Measurements from ENCODE around the gene LONP2. TPM values are rescaled to one million over a fixed set of nuclear protein-coding genes. Genes with fewer than 3 reads are reported as not detected.

LONP2 gene
- total RNA-seq, 1 experiment from 2014 or later: 55.6 TPM

- no TSS peak for BruUV-seq (replicated peaks)
- no peak for DNase-seq (ENCODE audit: unreplicated experiment)
- Mint-ChIP-seq H3K9me3 (ENCODE audit: unreplicated experiment) (no peaks in the 10 kb centered on the region), H3K27me3 (ENCODE audit: insufficient read depth, unreplicated experiment) (no peaks in the 10 kb centered on the region), H3K4me3 (ENCODE audit: unreplicated experiment) (no peak overlapping the region), H3K4me1 (ENCODE audit: insufficient read depth, unreplicated experiment) (peaks cover 10% of the 10 kb centered on the region), H3K27ac (ENCODE audit: low read depth, unreplicated experiment) (no peak overlapping the region), H3K36me3 (ENCODE audit: insufficient read depth, unreplicated experiment) (no peaks in the 10 kb centered on the region)
- CTCF ChIA-PET: no interaction called here
- intact Hi-C loops (cut with micrococcal nuclease): no loop called here
- TF ChIP-seq CTCF (IDR thresholded peaks at IDR 0.05; ENCODE audit: unreplicated experiment): no peak
- POLR2A ChIA-PET: interaction anchor here (1.2 kb wide), 1 partner anchor 10 kb away, joined by 5 read pairs; no protein-coding TSS in a partner anchor
Observed at GRCh38 chr16:48201515-48202201, 42.4 kb upstream of the LONP2 start.

GRCh38 chr16:48203974-48204824, 39.9 kb upstream of the LONP2 start:
- H3K4me3 Mint-ChIP-seq (ENCODE audit: unreplicated experiment): no peak overlapping the region
- ChIA-PET POLR2A (no interaction called here), CTCF (no interaction called here)
- H3K27ac Mint-ChIP-seq (ENCODE audit: low read depth, unreplicated experiment): no peak overlapping the region
- no peak for TF ChIP-seq CTCF (IDR thresholded peaks at IDR 0.05; ENCODE audit: unreplicated experiment)
- DNase-seq (ENCODE audit: unreplicated experiment): no peak
- BruUV-seq (replicated peaks): no TSS peak
- H3K36me3 Mint-ChIP-seq (ENCODE audit: insufficient read depth, unreplicated experiment): no peaks in the 10 kb centered on the region
- H3K27me3 Mint-ChIP-seq (ENCODE audit: insufficient read depth, unreplicated experiment): no peaks in the 10 kb centered on the region
- intact Hi-C loops (cut with micrococcal nuclease): no loop called here
- H3K4me1 Mint-ChIP-seq (ENCODE audit: insufficient read depth, unreplicated experiment): peaks cover 15% of the 10 kb centered on the region
- H3K9me3 Mint-ChIP-seq (ENCODE audit: unreplicated experiment): no peaks in the 10 kb centered on the region

GRCh38 chr16:48204825-48205151, 39.3 kb upstream of the LONP2 start:
- CTCF ChIA-PET: interaction anchor here (0.6 kb wide), 1 partner anchor 10 kb away, joined by 4 read pairs; no protein-coding TSS in a partner anchor
- Mint-ChIP-seq H3K9me3 (ENCODE audit: unreplicated experiment) (no peaks in the 10 kb centered on the region), H3K4me1 (ENCODE audit: insufficient read depth, unreplicated experiment) (peaks cover 15% of the 10 kb centered on the region), H3K27ac (ENCODE audit: low read depth, unreplicated experiment) (no peak overlapping the region), H3K36me3 (ENCODE audit: insufficient read depth, unreplicated experiment) (no peaks in the 10 kb centered on the region), H3K27me3 (ENCODE audit: insufficient read depth, unreplicated experiment) (no peaks in the 10 kb centered on the region), H3K4me3 (ENCODE audit: unreplicated experiment) (no peak overlapping the region)
- no TSS peak for BruUV-seq (replicated peaks)
- POLR2A ChIA-PET: no interaction called here
- intact Hi-C loops (cut with micrococcal nuclease): no loop called here
- TF ChIP-seq CTCF (IDR thresholded peaks at IDR 0.05; ENCODE audit: unreplicated experiment): no peak
- DNase-seq (ENCODE audit: unreplicated experiment): no peak

- Mint-ChIP-seq H3K27me3 (ENCODE audit: insufficient read depth, unreplicated experiment) (no peaks in the 10 kb centered on the region), H3K36me3 (ENCODE audit: insufficient read depth, unreplicated experiment) (no peaks in the 10 kb centered on the region), H3K9me3 (ENCODE audit: unreplicated experiment) (no peaks in the 10 kb centered on the region), H3K4me1 (ENCODE audit: insufficient read depth, unreplicated experiment) (peaks cover 27% of the 10 kb centered on the region), H3K27ac (ENCODE audit: low read depth, unreplicated experiment) (no peak overlapping the region), H3K4me3 (ENCODE audit: unreplicated experiment) (no peak overlapping the region)
- TF ChIP-seq CTCF (IDR thresholded peaks at IDR 0.05; ENCODE audit: unreplicated experiment): no peak
- CTCF ChIA-PET: interaction anchor here (0.6 to 1.1 kb wide), 5 partner anchors 13 to 1313 kb away, joined by 3 to 4 read pairs (median 3); no protein-coding TSS in a partner anchor
- intact Hi-C loops (cut with micrococcal nuclease): no loop called here
- BruUV-seq (replicated peaks): no TSS peak
- peak; percentile 24 for DNase-seq (ENCODE audit: unreplicated experiment)
- POLR2A ChIA-PET: no interaction called here
Observed at GRCh38 chr16:48206594-48207242, 37.4 kb upstream of the LONP2 start.

Data from MCF 10A (cell line).